GM18909 (cell line): ENCODE results near the gene NEU1.
"Not testable (repeated sequence)": the region's sequence is repeated elsewhere in the genome, so short reads cannot be mapped to it uniquely, and the experiment has no call there.

Experiments
- ATAC-seq: cut with Tn5 transposase; IDR thresholded peaks from one replicate; pipeline ENCODE4 v1.9.1; 2021; ENCODE audit warnings: mild to moderate bottlenecking; ENCODE audit not compliant: unreplicated experiment, poor library complexity

NEU1 gene

GRCh38 chr6:31862344-31863235 is at the start of gene NEU1:
Gene NEU1, minus strand, starts transcription at chr6:31862821. Its CDS starts 45 bp downstream, at chr6:31862776.
- peak; percentile 92 for ATAC-seq

GRCh38 chr6:31911826-31912585 is 49.4 kb upstream of the NEU1 start:
- ATAC-seq: no peak

GRCh38 chr6:31909298-31909697 is 46.7 kb upstream of the NEU1 start:
- not testable (repeated sequence) for ATAC-seq

- peak; percentile 61 for ATAC-seq
Measured at GRCh38 chr6:31908791-31909190, 46.2 kb upstream of the NEU1 start.

- not testable (repeated sequence) for ATAC-seq
Measured at GRCh38 chr6:31908255-31908654, 45.6 kb upstream of the NEU1 start.

GRCh38 chr6:31907158-31907813 is 44.7 kb upstream of the NEU1 start:
- no peak for ATAC-seq

- ATAC-seq: not testable (repeated sequence)
Measured at GRCh38 chr6:31906727-31907126, 44.1 kb upstream of the NEU1 start.

GRCh38 chr6:31906122-31906521 is 43.5 kb upstream of the NEU1 start:
- no peak for ATAC-seq

GRCh38 chr6:31905041-31905440 is 42.4 kb upstream of the NEU1 start:
- ATAC-seq: no peak

GRCh38 chr6:31903957-31904356 is 41.3 kb upstream of the NEU1 start:
- ATAC-seq: no peak

GRCh38 chr6:31901953-31902643 is 39.5 kb upstream of the NEU1 start, which contains the start of gene ZBTB12:
Gene ZBTB12, minus strand, starts transcription at chr6:31902086. Its CDS starts 781 bp downstream, at chr6:31901305.
- ATAC-seq: peak; percentile 56

- no peak for ATAC-seq
Measured at GRCh38 chr6:31901415-31901952, 38.9 kb upstream of the NEU1 start.

- no peak for ATAC-seq
Measured at GRCh38 chr6:31900917-31901414, 38.3 kb upstream of the NEU1 start.

GRCh38 chr6:31899882-31900722 is 37.5 kb upstream of the NEU1 start:
- ATAC-seq: no peak

GRCh38 chr6:31899215-31899614 is 36.6 kb upstream of the NEU1 start:
- no peak for ATAC-seq

GRCh38 chr6:31898383-31899011 is 35.9 kb upstream of the NEU1 start:
- ATAC-seq: no peak

- ATAC-seq: peak; percentile 52
Measured at GRCh38 chr6:31897612-31898382, 35.2 kb upstream of the NEU1 start, which contains the start of gene EHMT2. Gene EHMT2, minus strand, starts transcription at chr6:31897698. Its CDS starts 21 bp downstream, at chr6:31897677.
